GM18499 (cell line): ENCODE data around the gene ZNF236.
A peak's percentile ranks its signal among the peaks of the same experiment; 100 is the strongest.

Source experiments
- ATAC-seq: cut with Tn5 transposase; IDR thresholded peaks from one replicate; pipeline ENCODE4 v1.9.1; 2021; ENCODE audit warnings: moderate number of reproducible peaks; ENCODE audit not compliant: insufficient read depth, unreplicated experiment

ZNF236 gene

DNA sequence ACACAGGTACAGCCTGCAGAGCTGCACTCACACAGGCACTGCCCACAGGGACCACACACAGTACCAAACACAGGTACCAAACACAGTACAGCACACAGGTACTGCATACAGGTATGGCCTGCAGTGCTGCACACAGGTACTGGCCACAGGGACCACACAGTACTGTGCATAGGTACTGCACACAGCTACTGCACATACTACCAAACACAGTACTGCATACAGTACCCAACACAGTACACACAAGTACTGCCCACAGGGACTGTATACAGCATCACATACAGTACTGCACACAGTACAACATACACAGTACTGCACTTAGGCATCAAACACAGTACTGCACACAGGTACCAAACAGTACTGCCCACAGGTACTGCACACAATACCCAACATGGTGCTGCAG lies 74.3 kb downstream of the ZNF236 start:
- no peak for ATAC-seq

DNA sequence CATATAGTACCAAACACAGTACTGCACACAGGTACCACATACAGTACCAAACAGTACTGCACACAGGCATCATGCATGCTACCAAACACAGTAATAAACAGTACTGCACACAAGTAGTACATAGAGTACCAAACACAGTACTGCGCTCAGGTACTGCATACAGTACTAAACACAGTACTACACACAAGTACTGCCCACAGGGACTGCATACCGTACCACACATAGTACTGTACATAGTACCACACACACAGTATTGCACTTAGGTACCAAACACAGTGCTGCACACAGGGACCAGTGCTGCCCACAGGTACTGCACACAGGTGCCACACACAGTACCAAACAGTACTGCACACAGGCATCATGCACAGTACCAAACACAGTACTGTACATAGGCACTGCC lies 74.9 kb downstream of the ZNF236 start:
- ATAC-seq, result no peak

DNA sequence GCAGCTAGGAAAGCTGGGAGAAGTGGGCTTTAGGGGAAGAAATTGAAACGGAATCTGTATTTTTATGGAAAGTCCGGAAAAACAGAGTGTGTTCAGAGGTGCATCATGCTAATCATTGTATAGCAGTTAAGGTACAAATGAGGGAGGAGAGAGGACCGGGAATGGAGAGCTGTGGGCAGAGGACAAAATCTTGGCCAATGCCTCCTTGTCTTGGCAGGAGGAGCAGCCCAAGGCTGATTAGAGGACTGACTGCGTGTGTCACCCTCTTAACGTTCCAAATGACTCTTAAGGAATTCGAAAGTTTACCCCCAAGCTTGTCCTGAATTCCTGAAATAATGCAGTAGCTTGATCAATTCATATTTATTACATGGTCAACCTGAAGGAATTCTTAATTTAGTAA lies 81.0 kb downstream of the ZNF236 start:
- no peak for ATAC-seq

DNA sequence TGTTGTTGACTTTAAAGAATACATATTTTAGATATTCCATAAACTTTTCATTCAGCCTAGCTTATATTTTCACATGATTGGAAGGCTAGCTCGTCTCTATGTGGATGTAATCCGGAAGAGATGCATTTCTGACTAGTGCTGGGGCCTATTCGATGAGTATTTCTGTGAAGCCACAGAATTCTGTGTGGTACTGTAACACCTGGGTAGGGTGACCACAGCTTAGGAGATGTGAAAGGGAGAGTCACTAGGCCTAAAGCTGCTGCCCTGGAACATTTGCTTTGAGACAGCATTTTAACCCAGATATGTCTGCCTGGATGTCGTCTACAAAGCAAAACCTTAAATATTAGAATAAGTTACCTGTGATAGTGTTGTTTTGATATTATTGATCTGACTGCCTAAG lies 83.5 kb downstream of the ZNF236 start:
- ATAC-seq, result no peak

DNA sequence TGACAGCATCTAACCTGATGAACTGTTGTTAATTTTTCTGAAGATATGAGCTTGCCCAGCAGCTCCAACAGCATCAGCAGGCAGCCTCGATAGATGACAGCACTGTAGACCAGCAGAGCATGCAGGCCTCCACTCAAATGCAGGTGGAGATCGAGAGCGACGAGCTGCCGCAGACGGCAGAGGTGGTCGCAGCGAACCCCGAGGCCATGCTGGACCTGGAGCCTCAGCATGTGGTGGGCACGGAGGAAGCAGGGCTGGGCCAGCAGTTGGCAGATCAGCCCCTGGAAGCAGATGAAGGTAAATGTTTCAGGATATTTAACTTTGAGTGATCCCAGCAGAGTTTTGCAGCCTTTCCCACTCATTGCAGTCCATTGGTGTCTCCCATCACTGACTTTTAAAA lies 85.9 kb downstream of the ZNF236 start:
- ATAC-seq, result no peak

DNA sequence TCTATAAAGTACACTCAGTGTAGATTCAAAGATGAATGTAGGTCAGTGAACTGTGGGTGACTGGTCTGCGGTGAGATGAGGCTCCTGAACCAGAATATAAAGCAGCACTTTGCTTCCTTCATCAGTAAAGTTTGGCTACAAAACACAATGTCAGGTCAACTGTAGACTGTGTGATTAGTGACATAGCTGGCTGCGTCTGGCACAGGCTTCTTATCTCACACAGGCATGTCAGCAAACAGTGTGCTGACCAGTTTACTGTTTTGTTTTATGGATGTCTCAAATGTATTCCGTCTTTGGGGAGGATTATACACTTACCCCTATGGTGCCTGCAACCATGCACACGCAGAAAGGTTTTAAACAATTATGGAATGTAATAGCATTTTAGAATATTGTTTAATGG lies 87.1 kb downstream of the ZNF236 start:
- no peak for ATAC-seq

DNA sequence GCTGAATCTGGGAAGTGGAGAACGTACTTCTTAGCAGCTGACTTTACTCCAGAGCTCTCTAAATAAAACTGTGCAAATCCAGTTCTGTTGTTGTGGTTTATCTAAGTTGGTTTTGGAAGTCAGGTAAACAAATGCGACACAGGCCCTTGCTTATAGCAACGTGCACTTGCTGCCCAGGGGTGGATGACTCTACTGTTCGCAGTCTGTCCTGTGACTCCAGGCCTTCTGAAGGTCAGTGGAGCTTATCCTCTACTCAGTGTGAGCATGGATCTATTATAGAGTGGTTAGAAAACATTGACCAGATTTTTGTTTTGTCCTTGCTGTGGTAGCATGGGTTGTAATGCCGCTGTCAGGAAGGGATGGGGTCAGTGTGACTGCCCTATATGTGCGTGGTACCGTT lies 89.1 kb downstream of the ZNF236 start:
- no peak for ATAC-seq

DNA sequence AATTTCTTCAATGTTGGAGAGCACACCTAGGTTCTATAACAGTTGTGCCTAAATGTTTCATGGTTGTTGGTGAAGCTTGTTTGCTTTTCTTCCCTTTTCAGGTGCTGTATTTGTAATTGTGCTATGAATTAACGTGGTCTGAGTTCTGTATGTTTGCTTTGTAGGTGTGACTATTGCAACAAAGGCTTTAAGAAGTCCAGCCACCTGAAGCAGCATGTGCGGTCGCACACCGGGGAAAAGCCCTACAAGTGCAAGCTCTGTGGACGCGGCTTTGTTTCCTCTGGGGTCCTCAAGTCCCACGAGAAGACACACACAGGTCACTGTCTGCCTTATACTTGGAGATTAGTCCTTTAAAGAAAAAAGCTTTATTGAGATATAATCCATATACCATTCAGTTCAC lies 91.2 kb downstream of the ZNF236 start:
- no peak for ATAC-seq

DNA sequence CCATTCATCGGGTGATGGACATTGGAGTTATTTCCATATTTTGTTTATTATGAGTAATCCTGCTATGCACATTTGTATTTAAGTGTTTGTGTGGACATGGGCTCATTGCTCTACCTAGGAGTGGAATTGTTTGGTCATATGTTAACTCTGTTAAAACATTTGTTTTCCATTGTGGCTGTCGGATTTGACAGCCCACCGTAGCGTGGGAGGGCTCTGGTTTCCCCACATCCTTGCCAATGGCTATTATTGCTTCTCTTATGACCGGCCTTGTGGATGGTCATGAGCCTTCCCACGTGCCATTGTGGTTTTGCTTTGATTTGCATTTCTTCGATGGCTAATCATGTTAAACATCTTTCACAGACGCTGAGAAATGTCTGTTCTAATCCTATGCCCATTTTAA lies 92.0 kb downstream of the ZNF236 start:
- no peak for ATAC-seq

DNA sequence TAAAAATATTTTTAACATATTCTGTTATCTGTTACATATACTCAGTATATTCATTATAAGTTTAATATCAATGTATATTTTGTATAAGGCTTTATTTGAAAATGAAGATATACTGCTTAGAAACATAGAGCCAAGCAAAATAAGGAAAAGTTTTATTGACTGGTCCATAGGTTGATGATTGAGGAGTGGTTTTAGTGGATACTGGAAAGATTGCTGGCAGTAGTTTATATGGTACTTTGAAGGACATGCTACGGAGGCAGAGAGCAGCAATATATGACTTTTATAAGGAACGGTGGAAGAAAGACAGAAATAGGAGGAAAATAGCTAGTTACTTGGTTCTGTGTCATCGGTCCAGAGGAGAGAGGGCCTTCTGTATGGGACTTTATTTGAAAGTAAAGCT lies 92.4 kb downstream of the ZNF236 start:
- no peak for ATAC-seq

DNA sequence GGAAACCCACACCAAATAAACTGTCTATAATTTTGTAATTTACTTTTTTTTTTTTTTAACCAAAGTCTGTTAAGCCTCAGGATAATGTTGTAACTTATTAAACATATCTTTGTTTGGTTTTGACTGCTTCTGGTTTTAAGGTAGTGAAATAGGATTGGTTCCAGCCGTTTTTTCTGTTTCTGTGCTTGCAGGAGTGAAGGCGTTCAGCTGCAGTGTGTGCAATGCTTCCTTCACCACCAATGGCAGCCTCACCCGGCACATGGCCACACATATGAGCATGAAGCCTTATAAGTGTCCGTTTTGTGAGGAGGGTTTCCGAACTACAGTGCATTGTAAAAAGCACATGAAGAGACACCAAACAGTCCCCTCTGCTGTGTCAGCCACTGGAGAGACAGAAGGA lies 93.1 kb downstream of the ZNF236 start:
- no peak for ATAC-seq

DNA sequence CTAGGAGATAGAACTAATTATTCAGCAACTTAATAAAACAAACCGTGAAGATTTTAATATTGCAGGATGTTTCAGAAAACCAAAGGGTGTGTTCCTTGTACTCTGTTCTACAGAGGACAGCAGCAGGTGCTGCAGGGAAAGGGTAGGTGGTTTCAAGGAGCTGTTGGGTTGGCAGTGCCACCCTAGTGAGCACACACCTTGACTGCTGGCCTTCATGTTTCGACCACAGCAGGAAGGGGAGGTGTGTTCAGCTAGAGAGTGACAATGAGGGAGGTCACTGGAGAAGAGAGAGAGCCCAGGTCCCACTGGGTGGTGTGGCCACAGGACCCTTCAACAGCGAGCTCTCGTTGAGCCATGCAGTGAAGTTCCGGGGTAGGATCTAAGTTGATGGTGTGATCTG lies 98.6 kb downstream of the ZNF236 start:
- ATAC-seq, result no peak

DNA sequence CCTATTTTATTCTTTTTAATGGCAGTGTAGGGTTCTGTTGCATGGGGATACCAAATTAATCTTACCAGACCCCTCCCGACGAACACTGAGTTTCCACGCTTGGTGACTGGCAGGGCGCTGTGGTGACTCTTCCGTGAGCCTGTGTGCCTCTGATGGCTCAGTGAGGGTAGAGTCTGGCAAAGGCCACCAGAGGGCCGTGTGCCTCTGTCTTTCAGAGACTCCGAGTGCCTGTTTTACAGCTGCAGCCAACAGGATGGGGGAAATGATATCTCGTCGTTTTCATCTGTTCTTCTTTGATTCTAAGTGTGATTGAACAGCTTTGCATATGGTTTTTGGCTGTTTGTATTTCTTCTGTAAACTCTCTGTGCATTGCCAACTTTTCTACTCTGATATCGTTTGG lies 99.8 kb downstream of the ZNF236 start:
- ATAC-seq, result peak; percentile 82

DNA sequence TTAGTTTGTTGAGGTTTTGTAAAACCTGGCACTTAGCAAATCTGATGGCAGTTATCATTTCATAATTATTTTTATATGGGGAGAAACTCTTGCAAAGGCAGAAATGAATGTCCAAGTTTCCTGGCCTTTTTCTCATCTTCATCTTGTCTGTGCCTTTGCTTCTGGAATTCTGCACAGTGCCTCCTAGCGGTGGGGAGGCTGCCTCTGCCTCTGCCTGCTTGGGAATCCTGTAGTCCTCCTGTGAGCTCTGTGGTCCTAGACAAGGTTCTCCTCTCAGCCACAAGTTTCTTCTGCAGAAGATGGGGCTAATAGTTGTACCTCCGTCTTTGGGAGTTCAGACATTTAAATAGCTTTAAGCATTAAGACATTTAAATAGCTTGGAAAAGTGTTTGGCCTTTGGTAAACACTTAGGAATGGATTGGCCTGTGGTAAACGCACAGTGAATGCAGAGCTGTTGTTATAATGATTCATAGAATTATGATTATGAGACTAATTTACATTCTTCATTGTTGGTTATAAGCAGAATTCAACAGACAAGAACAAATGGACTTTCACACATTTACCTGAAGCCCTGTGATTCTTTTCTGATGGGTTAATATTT lies 101.2 kb downstream of the ZNF236 start:
- no peak for ATAC-seq

DNA sequence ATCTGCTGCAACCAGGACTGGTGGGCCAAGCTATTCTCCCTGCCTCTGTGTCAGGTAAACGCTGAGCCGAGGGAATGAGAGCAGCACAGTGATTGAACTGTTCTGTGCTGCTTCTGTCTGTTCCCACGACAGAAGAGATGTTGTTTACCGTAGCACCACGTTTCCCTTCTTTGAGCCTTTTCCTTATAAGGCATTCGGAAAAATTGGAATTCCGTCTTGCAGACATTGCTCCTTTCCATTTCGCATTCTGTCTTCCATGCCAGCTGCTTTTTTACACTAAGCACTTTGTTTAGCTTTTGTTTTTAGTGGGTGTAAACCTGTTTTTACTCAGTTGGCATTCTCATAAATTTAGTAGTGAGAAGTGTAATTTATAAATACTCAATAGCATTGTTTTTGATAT lies 103.1 kb downstream of the ZNF236 start:
- ATAC-seq, result no peak

DNA sequence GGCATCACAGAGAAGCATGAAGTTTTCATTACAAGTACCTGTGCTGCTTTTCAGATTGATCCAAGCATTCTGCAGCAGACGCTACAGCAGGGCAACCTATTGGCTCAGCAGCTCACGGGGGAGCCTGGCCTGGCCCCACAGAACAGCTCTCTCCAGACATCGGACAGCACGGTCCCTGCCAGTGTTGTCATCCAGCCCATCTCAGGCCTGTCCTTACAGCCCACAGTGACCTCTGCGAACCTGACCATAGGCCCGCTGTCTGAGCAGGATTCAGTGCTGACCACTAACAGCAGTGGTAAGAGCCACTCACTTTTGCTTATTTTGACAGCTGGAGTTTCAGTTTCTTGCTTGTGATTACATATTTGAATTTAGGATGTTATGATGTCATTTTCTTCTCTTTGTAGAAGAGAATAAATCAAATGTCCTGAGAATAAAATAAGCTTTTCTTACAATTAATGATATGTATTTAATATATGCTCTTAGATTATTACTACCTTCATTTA lies 104.9 kb downstream of the ZNF236 start:
- ATAC-seq, result no peak

DNA sequence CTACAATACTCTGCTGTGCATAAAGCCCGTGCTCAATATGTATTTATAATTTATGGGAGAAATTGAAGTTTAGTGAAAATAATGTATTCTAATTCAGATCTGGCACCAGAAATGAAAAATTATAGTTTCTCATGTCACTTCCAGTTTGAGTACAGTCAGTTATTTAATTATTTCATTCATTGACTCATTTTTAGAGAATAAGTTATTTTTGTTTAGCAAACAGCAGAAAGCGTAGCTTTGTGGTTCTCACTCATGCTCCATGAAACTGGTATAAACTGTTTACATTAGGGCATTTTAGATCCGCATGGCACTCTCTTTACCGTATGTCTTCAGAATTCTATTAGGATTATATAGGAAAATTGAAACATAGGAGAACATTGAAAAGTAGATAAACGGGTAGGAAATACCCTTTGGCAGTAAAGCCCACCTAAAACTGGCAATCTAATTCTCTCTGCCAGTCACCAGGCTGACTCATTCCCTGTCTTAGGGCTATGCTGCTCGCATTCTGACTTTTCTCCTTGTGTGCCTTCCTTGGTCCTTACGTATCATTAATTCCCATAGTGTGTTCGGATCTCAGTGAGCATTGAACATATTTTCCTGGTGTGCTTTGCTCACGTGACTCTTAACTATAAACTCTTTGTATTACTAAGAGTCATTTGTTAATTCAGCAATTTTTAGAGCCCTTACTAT lies 106.0 kb downstream of the ZNF236 start:
- no peak for ATAC-seq

DNA sequence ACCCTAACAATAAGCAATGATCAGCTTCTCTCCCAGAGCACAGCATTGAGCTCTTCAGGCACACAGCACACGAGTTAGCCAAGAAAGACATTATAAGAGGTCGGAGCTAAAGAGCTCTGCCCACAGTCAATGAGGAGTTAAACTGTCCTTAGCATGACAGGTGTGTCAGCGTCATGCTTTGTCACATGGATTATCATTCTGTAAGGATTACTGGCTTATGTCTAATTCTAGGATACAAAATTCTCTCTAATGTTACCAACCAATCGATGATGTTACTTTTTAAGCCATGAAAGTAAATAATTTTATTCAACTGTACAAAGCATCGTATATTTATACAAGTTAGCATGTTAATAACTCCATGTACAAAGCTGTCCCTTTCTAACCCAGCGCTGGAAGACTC lies 108.8 kb downstream of the ZNF236 start:
- ATAC-seq, result no peak

DNA sequence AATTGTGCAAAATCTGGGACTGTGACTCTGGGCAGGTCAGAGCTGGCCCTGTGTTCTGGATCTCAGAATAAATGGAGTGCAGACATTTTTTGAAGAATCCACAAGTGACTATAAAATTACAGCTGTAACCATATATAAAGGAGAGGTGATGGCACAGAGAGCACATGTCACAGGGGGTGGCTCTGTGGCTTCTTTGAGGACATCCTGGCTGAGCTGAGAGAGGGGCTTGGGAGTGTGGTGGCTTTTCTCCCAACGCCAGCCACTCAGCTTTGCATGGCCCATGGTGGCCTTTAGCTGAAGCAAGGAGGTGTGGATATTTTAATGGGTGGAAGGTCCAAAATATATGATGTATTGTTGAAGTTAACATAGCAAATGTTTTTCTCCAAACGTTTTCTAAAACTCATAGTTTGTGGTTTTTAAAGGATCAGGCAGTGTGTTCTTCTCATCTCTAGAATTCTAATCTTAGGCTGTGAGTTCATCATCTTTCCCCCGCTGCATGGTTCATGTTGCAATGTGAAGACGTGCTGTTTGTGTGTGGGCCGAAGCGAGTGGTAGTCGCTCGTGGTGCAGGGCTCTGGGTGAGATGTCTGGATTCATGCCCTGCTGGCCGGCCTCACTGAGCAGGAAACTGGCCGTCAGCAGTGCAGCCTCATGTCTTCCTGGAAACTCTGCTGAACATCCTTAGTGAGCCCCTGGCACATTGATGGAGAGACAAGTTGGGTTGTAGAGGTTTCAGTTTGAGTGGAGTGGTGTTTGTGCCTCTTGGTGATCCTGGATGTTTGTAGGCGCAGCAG lies 109.9 kb downstream of the ZNF236 start:
- ATAC-seq, result no peak

DNA sequence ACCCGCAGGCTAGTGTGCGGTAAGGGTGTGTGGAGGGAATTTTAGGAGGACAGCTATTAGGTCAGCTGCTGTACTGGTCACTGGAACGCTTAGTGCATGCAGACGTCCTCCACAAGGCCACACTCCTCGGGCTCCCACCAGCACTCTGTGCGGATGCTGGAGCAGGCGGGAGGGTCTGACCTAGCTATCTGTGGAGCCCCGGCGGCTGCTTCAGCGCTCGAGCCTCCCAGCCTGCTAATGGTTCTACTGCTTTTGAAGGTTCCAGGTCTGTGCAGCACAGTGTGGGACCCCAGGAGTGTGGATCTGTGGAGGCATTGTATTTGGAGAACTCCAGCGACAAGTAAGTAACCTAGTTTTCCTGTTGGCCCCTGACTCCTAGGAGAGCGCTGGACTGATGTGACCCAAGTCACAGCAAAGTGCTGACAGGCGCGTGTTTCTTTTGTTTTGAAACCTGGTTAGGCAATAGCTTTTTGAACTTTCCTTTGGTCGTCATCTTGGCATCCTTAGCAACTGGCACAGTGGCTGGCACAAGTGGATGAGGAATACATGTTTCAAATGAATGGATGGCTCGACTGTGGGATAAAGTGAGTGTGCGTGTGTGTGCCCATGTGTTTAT lies 113.5 kb downstream of the ZNF236 start:
- ATAC-seq, result no peak

DNA sequence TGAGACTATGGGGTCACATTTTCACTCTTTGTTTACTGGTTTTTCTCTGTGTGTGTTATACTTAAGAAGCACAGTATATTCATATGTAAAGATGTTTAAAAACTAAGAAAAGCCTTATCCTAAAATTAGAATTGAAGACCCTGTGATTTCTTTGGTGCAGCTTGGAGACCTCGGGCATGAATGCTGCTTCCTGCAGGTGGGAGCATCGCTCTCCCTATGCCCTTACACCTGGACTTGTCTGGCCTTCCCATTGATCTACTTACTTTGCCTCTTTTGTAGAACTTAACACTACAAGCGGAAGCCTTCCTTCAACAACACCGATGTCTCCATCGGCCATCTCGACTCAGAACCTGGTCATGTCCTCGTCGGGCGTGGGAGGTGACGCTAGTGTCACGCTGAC lies 114.5 kb downstream of the ZNF236 start:
- ATAC-seq, result no peak
